Endothelial cell of umbilical vein (primary cell): ENCODE measurements around the gene ANXA2. TPM values are rescaled to one million over a fixed set of nuclear protein-coding genes. Genes with fewer than 3 reads are reported as not detected.

Experiments
- BruUV-seq: library from RNA; stranded (reverse); fragments of 400-500 nt; replicated peaks from 2 replicates; lab custom pipeline; 2021; lab: Mats Ljungman, UMichigan
- CTCF ChIA-PET: fragments of 300-600, 350-600 bp; sonication (Branson Sonifier 250); formaldehyde crosslinking; loops from one replicate; lab custom pipeline; 2021; ENCODE audit warnings: antibody characterized with exemption, inconsistent platforms; lab: Charles Lee
- POLR2A ChIA-PET: fragments of 300-600, 350-600 bp; sonication (Branson Sonifier 250); formaldehyde crosslinking; loops from one replicate; lab custom pipeline; 2021; ENCODE audit warnings: antibody characterized with exemption, inconsistent platforms; lab: Charles Lee
- DNase-seq: peaks from one replicate; pipeline ENCODE4 v3.0.0-alpha.2; 2011; ENCODE audit warnings: low read depth, low spot score
- FAIRE-seq: peaks from 2 replicates; lab custom pipeline; 2011; peaks lifted over from hg19 to GRCh38; lab: Jason Lieb, UNC
- H2AFZ ChIP-seq: 2 replicates; pipeline ENCODE4 v1.6.0; 2012; ENCODE audit warnings: low read depth, low read length, control low read depth, inconsistent platforms
- H3K27ac ChIP-seq: 2 replicates; pipeline ENCODE4 v1.5.1; 2011; ENCODE audit warnings: low read depth, mild to moderate bottlenecking, control low read depth, low read length, moderate library complexity; ENCODE audit not compliant: insufficient read depth
- H3K27me3 ChIP-seq, 2 experiments: 2 replicates each; pipeline versions ENCODE4 v1.6.0 to v1.6.1; 2011; ENCODE audit warnings: low read length in 2 of 2, mixed read lengths in 1 of 2; ENCODE audit not compliant: control insufficient read depth in 2 of 2, insufficient read depth in 2 of 2
- H3K36me3 ChIP-seq, 2 experiments: 2 replicates in 1 of 2; 3 replicates in 1 of 2; pipeline ENCODE4 v1.5.1; 2011; ENCODE audit warnings: low read length in 2 of 2, mild to moderate bottlenecking in 1 of 2, moderate library complexity in 1 of 2; ENCODE audit not compliant: control insufficient read depth in 2 of 2, insufficient read depth in 2 of 2; ENCODE audit errors: extremely low read depth in 1 of 2
- H3K4me1 ChIP-seq: 3 replicates; pipeline ENCODE4 v1.5.1; 2011; ENCODE audit warnings: mild to moderate bottlenecking, low read length; ENCODE audit not compliant: control insufficient read depth, insufficient read depth; ENCODE audit errors: extremely low read depth
- H3K4me2 ChIP-seq: 2 replicates; pipeline ENCODE4 v1.6.1; 2011; ENCODE audit warnings: low read length, control low read depth, mixed read lengths; ENCODE audit not compliant: insufficient read depth
- H3K4me3 ChIP-seq, 3 experiments: fragments of 200-600 bp in 1 of 3; sonication (generic), shearing (Covaris generic) in 1 of 3; replicated peaks in 1 of 3; 2 replicates each; pipeline ENCODE4 v1.5.1; 2011 to 2016; ENCODE audit warnings: control low read depth in 3 of 3, low read length in 3 of 3, mild to moderate bottlenecking in 2 of 3, inconsistent platforms in 1 of 3, low read depth in 1 of 3, moderate library complexity in 1 of 3; ENCODE audit not compliant: insufficient read depth in 1 of 3
- H3K79me2 ChIP-seq: 2 replicates; pipeline ENCODE4 v1.6.0; 2012; ENCODE audit warnings: low read length, inconsistent platforms; ENCODE audit not compliant: control insufficient read depth, insufficient read depth
- H3K9ac ChIP-seq: replicated peaks from 2 replicates; pipeline ENCODE3; 2011; ENCODE audit warnings: low read length, control low read depth; ENCODE audit not compliant: insufficient read depth; ENCODE audit errors: extremely low read depth
- H3K9me1 ChIP-seq: replicated peaks from 3 replicates; pipeline ENCODE4 v1.6.0; 2011; ENCODE audit warnings: mild to moderate bottlenecking, low read length; ENCODE audit not compliant: control insufficient read depth, insufficient read depth; ENCODE audit errors: extremely low read depth
- H3K9me3 ChIP-seq: replicated peaks from 2 replicates; pipeline ENCODE4 v1.5.1; 2012; ENCODE audit warnings: low read length, inconsistent platforms; ENCODE audit not compliant: control insufficient read depth, insufficient read depth
- H4K20me1 ChIP-seq: replicated peaks from 2 replicates; pipeline ENCODE3; 2011; ENCODE audit warnings: mild to moderate bottlenecking, low read length; ENCODE audit not compliant: control insufficient read depth, insufficient read depth; ENCODE audit errors: extremely low read depth
- EZH2 ChIP-seq: IDR thresholded peaks from 2 replicates; pipeline ENCODE4 v1.6.1; 2012; ENCODE audit warnings: borderline replicate concordance, low read depth, mild to moderate bottlenecking, moderate library complexity, low read length, inconsistent platforms; ENCODE audit not compliant: severe bottlenecking
- FOS ChIP-seq: IDR thresholded peaks from 2 replicates; pipeline ENCODE4 v1.6.1; 2011; ENCODE audit warnings: mild to moderate bottlenecking, low read length, moderate library complexity, borderline replicate concordance; ENCODE audit not compliant: insufficient read depth
- MYC ChIP-seq: IDR thresholded peaks from one replicate; pipeline ENCODE4 v1.6.1; 2011; ENCODE audit warnings: mild to moderate bottlenecking, low read depth, low read length
- POLR2A ChIP-seq: IDR thresholded peaks from 2 replicates; pipeline ENCODE4 v1.6.1; 2012; ENCODE audit warnings: low read depth, mild to moderate bottlenecking, control low read depth, low read length
- POLR2AphosphoS5 ChIP-seq: IDR thresholded peaks from 2 replicates; pipeline ENCODE4 v1.6.1; 2012; ENCODE audit warnings: low read depth, mild to moderate bottlenecking, control low read depth, low read length, moderate library complexity; ENCODE audit not compliant: insufficient read depth
- dilution Hi-C: fragments of 300-500 bp; cut with MboI; formaldehyde crosslinking; loops from one replicate; pipeline ENCODE4 v1.15.0; 2019; ENCODE audit warnings: low sequenced_read_pairs; ENCODE audit not compliant: extremely low pct_ligation_motif_present
- intact Hi-C: fragments of 100-400 bp; cut with micrococcal nuclease; formaldehyde crosslinking; loops from one replicate; pipeline ENCODE4 v1.10.0; 2022
- polyA plus RNA-seq, 4 experiments: library from polyadenylated mRNA; depleted of rRNA in 3 of 4; stranded (reverse) in 3 of 4; unstranded in 1 of 4; fragments of >200 nt; gene quantifications; 2 replicates each; pipeline versions ENCODE4 v1.2.1 to v1.2.3, GENCODE V29; 2011 to 2012; ENCODE audit warnings: missing spikeins in 1 of 4
- total RNA-seq: library from RNA; stranded (reverse); gene quantifications from 2 replicates; pipeline ENCODE4 v1.2.3, GENCODE V29; 2021
- TF ChIP-seq, protein P1 (sequence below), 2 donors: IDR thresholded peaks; 1 replicate in 1 of 2; 2 replicates in 1 of 2; pipeline ENCODE4 v1.5.1; 2011; ENCODE audit warnings: low read length in 2 of 2, mild to moderate bottlenecking in 2 of 2, moderate library complexity in 2 of 2, control low read depth in 1 of 2, inconsistent platforms in 1 of 2, low read depth in 1 of 2; ENCODE audit not compliant: insufficient read depth in 1 of 2; ENCODE audit errors: extremely low read depth in 1 of 2

Gene ANXA2
- total and polyA plus RNA-seq, 2 donors (not counting 3 experiments of a cell fraction or from before 2014, with no cell fraction given): 2,725 to 3,299 TPM

DNA sequence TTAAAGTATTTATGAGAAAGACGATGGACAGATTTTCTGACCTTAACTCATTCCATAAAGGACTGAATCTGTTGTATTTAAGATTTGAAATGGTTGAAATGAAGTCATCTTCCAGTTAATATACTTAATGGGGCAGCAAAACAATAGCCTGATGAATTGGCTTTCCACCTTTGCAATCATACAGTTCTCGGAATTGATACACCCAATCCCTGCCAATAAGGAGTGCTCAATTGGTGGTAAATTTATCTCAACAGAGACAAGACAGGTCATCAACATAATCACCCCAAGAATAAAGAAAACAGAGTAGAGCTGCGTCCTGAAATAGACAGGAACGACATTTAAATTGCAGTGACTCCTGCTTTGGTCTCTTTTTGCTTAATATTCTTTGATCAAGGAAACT is 11.2 kb downstream of the ANXA2 start:
- POLR2A ChIA-PET: no interaction called here
- BruUV-seq: no TSS peak
- peaks cover 35% of the 10 kb centered on the region for H4K20me1 ChIP-seq
- peaks cover 14 to 26% of the 10 kb centered on the region in 2 experiments for H3K36me3 ChIP-seq
- FAIRE-seq (no peak), DNase-seq (no peak)
- H3K4me1 ChIP-seq: peaks cover 85% of the 10 kb centered on the region
- peaks cover 99% of the 10 kb centered on the region for H3K79me2 ChIP-seq
- no peaks in the 10 kb centered on the region for H3K9me1 ChIP-seq
- H3K27me3 ChIP-seq: no peaks in the 10 kb centered on the region
- CTCF ChIA-PET: interaction anchor here (1.0 to 1.9 kb wide), 7 partner anchors 10 to 56 kb away, joined by 3 to 4 read pairs (median 3); no protein-coding TSS in a partner anchor
- intact Hi-C loops: no loop called here
- dilution Hi-C loops: no loop called here
- no peak overlapping the region for H2AFZ ChIP-seq
- no peaks in the 10 kb centered on the region for H3K9me3 ChIP-seq
- H3K27ac ChIP-seq: no peak overlapping the region
- H3K9ac ChIP-seq: no peak overlapping the region
- H3K4me3 ChIP-seq: no peak overlapping the region
- no peak overlapping the region for H3K4me2 ChIP-seq
- TF ChIP-seq POLR2AphosphoS5: peak; percentile 29
- no peak for TF ChIP-seq MYC

DNA sequence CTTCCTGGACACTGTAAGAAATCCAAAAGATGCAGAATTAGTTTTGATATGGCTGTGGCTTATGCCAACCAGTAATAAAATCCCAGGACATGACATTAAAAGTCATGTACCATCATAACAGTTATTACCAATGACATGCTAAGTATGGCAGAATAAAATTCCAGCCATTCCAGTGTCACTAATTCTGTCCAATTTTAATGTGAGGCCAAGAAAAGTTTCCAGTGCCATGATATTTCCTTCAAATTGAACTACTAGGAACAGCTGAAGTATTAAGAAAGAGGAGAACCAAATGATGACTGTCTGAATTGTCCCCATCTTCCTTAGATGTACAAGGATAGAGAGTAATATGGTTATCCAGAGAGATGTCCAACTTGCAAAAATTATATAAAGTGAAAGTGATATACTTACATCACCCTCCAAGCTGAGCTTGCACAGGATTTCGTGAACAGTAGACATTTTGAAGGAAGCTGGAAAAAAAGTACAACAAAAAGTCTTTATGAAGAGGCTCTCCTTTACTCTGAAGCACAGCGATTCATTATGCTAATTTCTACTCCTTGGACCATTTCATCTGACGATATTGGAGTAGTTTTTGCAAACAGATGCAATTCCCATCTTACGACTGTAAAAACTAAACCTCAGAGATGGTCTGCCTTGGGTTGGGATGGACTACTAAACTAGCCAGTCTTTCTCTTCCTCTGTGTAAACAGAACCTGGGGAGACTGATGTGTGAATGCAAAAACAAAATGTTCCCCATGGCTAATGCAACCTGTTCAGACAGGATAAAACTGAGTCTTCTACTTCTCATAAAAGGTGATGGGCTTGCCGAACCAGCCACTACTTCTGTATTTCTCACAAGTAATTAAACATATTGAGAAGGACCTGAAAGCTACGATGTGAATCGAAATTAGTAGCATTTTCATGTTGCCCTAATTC is 11.9 kb downstream of the ANXA2 start:
- Histone ChIP-seq H3K4me1 (peaks cover 85% of the 10 kb centered on the region), H3K9me3 (no peaks in the 10 kb centered on the region), H3K4me3 (no peak overlapping the region), H3K9ac (no peak overlapping the region), H3K79me2 (peaks cover 99% of the 10 kb centered on the region), H3K27ac (no peak overlapping the region), H3K27me3 (no peaks in the 10 kb centered on the region), H3K36me3 (peaks cover 19 to 33% of the 10 kb centered on the region in 2 experiments), H4K20me1 (peaks cover 30% of the 10 kb centered on the region), H3K4me2 (no peak overlapping the region), H3K9me1 (no peaks in the 10 kb centered on the region), H2AFZ (no peak overlapping the region)
- POLR2A ChIA-PET: interaction anchor here (1.6 kb wide), 1 partner anchor 35 kb away, joined by 3 read pairs; no protein-coding TSS in a partner anchor
- intact Hi-C loops: no loop called here
- DNase-seq (no peak), FAIRE-seq (peak; percentile 35)
- no TSS peak for BruUV-seq
- dilution Hi-C loops: no loop called here
- CTCF ChIA-PET: interaction anchor here (0.7 to 1.9 kb wide), 8 partner anchors 9 to 57 kb away, joined by 3 to 4 read pairs (median 3); no protein-coding TSS in a partner anchor
- TF ChIP-seq EZH2: no peak
- no peak for TF ChIP-seq FOS
- TF ChIP-seq, protein P1, sequence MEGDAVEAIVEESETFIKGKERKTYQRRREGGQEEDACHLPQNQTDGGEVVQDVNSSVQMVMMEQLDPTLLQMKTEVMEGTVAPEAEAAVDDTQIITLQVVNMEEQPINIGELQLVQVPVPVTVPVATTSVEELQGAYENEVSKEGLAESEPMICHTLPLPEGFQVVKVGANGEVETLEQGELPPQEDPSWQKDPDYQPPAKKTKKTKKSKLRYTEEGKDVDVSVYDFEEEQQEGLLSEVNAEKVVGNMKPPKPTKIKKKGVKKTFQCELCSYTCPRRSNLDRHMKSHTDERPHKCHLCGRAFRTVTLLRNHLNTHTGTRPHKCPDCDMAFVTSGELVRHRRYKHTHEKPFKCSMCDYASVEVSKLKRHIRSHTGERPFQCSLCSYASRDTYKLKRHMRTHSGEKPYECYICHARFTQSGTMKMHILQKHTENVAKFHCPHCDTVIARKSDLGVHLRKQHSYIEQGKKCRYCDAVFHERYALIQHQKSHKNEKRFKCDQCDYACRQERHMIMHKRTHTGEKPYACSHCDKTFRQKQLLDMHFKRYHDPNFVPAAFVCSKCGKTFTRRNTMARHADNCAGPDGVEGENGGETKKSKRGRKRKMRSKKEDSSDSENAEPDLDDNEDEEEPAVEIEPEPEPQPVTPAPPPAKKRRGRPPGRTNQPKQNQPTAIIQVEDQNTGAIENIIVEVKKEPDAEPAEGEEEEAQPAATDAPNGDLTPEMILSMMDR (IDR thresholded peaks at IDR 0.05; ENCODE audit: extremely low read depth in 1 of 2, insufficient read depth in 1 of 2, low read depth in 1 of 2, low read length in 2 of 2): no peak
- TF ChIP-seq POLR2A: no peak
- TF ChIP-seq POLR2AphosphoS5: no peak
- no peak for TF ChIP-seq MYC
